ENCODE data around the gene GTF3C1.

The GTF3C1 gene

DNA sequence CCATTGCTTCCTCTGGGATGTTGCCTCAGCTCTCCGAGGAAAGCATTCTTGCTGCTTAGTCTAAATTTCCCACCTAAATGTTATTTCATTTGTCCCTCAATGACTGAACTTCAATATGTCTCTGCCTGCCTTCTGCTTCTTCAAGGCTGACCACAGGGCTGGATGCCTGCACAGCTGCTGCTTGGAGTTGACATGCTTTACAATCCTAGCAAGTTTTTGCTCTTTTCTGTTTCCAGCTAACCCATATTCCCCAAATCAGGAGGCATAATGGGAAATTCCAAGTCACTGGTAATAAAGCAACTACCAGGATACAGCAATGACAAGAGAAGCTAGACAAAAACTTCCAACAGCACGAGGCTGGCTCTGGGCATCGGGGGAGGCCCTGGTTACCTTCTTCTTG lies 48.9 kb downstream of the GTF3C1 start:
- TF ChIP-seq EZH2phosphoT487 (IDR thresholded peaks at IDR 0.05; ENCODE audit: low read length) (no peak), EZH2 (optimal IDR thresholded peaks at IDR 0.05; ENCODE audit: low read depth, low read length) (no peak)
- TF ChIP-seq, protein P1, sequence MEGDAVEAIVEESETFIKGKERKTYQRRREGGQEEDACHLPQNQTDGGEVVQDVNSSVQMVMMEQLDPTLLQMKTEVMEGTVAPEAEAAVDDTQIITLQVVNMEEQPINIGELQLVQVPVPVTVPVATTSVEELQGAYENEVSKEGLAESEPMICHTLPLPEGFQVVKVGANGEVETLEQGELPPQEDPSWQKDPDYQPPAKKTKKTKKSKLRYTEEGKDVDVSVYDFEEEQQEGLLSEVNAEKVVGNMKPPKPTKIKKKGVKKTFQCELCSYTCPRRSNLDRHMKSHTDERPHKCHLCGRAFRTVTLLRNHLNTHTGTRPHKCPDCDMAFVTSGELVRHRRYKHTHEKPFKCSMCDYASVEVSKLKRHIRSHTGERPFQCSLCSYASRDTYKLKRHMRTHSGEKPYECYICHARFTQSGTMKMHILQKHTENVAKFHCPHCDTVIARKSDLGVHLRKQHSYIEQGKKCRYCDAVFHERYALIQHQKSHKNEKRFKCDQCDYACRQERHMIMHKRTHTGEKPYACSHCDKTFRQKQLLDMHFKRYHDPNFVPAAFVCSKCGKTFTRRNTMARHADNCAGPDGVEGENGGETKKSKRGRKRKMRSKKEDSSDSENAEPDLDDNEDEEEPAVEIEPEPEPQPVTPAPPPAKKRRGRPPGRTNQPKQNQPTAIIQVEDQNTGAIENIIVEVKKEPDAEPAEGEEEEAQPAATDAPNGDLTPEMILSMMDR (IDR thresholded peaks at IDR 0.05; ENCODE audit: low read length): no peak
- Histone ChIP-seq H3K4me3 (ENCODE audit: low read length) (no peak overlapping the region), H3K79me2 (ENCODE audit: low read length) (no peaks in the 10 kb centered on the region), H3K4me1 (ENCODE audit: low read length) (no peaks in the 10 kb centered on the region), H2AFZ (ENCODE audit: low read length) (no peak overlapping the region), H3K36me3 (replicated peaks; ENCODE audit: insufficient read depth, low read length) (no peaks in the 10 kb centered on the region), H3K9me3 (replicated peaks; ENCODE audit: insufficient read depth, low read length) (no peaks in the 10 kb centered on the region), H3F3A (ENCODE audit: insufficient read depth, low read length) (no peaks in the 10 kb centered on the region), H3K27ac (ENCODE audit: low read length) (no peak overlapping the region), H3K9ac (ENCODE audit: low read length) (no peak overlapping the region), H4K20me1 (ENCODE audit: insufficient read depth, low read length) (no peaks in the 10 kb centered on the region), H3K4me2 (ENCODE audit: low read depth, low read length) (no peak overlapping the region), H3K27me3 (replicated peaks; ENCODE audit: insufficient read depth, low read length) (no peaks in the 10 kb centered on the region), H3K9me2 (replicated peaks; ENCODE audit: insufficient read depth, low read length) (no peaks in the 10 kb centered on the region)
- no peak for DNase-seq

DNA sequence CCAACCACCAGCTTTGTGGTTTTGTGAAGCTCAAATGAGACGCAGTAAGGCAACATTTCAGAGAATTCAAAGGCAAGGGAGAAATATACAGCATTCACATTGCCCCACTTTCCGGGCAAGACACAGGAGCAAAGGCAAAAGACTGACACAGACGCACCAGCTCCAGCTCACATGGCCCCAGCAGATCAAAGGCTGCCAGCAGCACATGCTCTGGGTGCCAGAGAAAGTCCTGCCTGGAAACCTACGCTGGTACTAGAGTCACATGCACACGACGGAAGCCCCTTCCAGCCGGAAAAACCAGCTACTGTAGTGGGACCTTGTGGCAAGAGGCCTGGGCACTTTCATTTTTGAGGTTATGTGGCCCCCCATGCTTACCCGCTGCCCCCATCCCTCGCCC lies 50.1 kb downstream of the GTF3C1 start:
- TF ChIP-seq EZH2 (optimal IDR thresholded peaks at IDR 0.05; ENCODE audit: low read depth, low read length) (no peak), EZH2phosphoT487 (IDR thresholded peaks at IDR 0.05; ENCODE audit: low read length) (no peak)
- TF ChIP-seq, protein P1 (IDR thresholded peaks at IDR 0.05; ENCODE audit: low read length): no peak
- H3K4me3 ChIP-seq (ENCODE audit: low read length): no peak overlapping the region
- no peaks in the 10 kb centered on the region for H3K36me3 ChIP-seq (replicated peaks; ENCODE audit: insufficient read depth, low read length)

DNA sequence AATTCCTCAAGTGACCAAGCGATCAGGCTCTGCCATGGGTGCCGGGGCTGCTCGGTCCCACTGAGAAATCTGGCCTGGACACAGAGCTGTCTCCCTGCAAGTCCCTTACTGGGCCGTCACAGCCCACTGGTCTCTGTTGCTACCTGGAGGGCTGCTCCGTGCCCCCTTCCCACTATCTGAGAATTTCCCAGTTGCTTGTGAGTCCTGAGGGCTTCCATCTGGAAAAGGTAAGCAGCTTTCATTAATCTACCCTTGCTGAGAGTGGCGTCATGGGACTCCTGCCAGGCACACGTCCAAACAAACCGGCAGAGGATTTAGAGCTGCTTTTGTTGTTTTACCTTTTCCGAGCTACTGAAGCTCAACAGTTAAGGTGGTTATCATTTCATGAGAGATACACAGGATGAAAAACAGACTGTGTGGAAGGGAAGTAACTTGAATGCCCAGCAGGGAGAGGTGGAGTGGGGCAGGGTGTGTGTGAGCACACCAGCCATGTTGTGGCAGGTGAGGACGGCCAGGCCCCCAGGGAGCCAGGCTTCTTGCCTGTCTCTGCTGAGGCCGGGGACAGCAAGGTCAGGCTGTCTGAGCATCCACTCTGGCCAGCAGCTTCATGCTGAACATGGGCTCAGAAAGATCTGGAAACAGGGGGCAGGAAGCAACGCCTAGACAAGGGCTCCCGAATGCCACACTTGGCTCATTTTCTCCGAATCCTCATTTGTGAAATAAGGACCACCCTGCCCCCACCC lies 50.6 kb downstream of the GTF3C1 start:
- Histone ChIP-seq H3K4me1 (ENCODE audit: low read length) (no peaks in the 10 kb centered on the region), H3K79me2 (ENCODE audit: low read length) (no peaks in the 10 kb centered on the region), H3K27ac (ENCODE audit: low read length) (no peak overlapping the region), H3K27me3 (replicated peaks; ENCODE audit: insufficient read depth, low read length) (no peaks in the 10 kb centered on the region), H3K9me2 (replicated peaks; ENCODE audit: insufficient read depth, low read length) (no peaks in the 10 kb centered on the region), H3K9me3 (replicated peaks; ENCODE audit: insufficient read depth, low read length) (no peaks in the 10 kb centered on the region), H3K36me3 (replicated peaks; ENCODE audit: insufficient read depth, low read length) (no peaks in the 10 kb centered on the region), H4K20me1 (ENCODE audit: insufficient read depth, low read length) (no peaks in the 10 kb centered on the region), H3K9ac (ENCODE audit: low read length) (no peak overlapping the region), H3F3A (ENCODE audit: insufficient read depth, low read length) (no peaks in the 10 kb centered on the region), H3K4me2 (ENCODE audit: low read depth, low read length) (no peak overlapping the region), H3K4me3 (ENCODE audit: low read length) (no peak overlapping the region), H2AFZ (ENCODE audit: low read length) (no peak overlapping the region)
- DNase-seq: no peak
- TF ChIP-seq EZH2phosphoT487 (IDR thresholded peaks at IDR 0.05; ENCODE audit: low read length): no peak
- TF ChIP-seq, protein P1 (IDR thresholded peaks at IDR 0.05; ENCODE audit: low read length): no peak
- no peak for TF ChIP-seq EZH2 (optimal IDR thresholded peaks at IDR 0.05; ENCODE audit: low read depth, low read length)

More for the DNA sequence above, 50.1 kb downstream of the GTF3C1 start:
- Histone ChIP-seq H4K20me1 (ENCODE audit: insufficient read depth, low read length) (no peaks in the 10 kb centered on the region), H3K4me2 (ENCODE audit: low read depth, low read length) (no peak overlapping the region), H3K27ac (ENCODE audit: low read length) (no peak overlapping the region), H3K9me2 (replicated peaks; ENCODE audit: insufficient read depth, low read length) (no peaks in the 10 kb centered on the region), H3K9me3 (replicated peaks; ENCODE audit: insufficient read depth, low read length) (no peaks in the 10 kb centered on the region), H3K9ac (ENCODE audit: low read length) (no peak overlapping the region), H3K79me2 (ENCODE audit: low read length) (no peaks in the 10 kb centered on the region), H3F3A (ENCODE audit: insufficient read depth, low read length) (no peaks in the 10 kb centered on the region), H3K27me3 (replicated peaks; ENCODE audit: insufficient read depth, low read length) (no peaks in the 10 kb centered on the region), H2AFZ (ENCODE audit: low read length) (no peak overlapping the region), H3K4me1 (ENCODE audit: low read length) (no peaks in the 10 kb centered on the region)
- DNase-seq: no peak

All from MM.1S (cell line).